Esophagus squamous epithelium (tissue), 4 donors: Measurements from ENCODE around the gene HIBCH.

Experiments used
- CTCF ChIP-seq, 6 experiments: fragments of 450-650 bp in 4 of 6; fragments of 200-600 bp in 2 of 6; sonication (generic) in 2 of 6; IDR thresholded peaks; one replicate each; pipeline ENCODE4 v1.5.1; 2016 to 2019; ENCODE audit warnings: antibody characterized with exemption in 6 of 6, mild to moderate bottlenecking in 4 of 6, moderate library complexity in 4 of 6
- POLR2A ChIP-seq, 4 donors: fragments of 450-650 bp; IDR thresholded peaks; one replicate each; pipeline ENCODE4 v1.6.1; 2017; ENCODE audit warnings: antibody characterized with exemption in 4 of 4, mild to moderate bottlenecking in 4 of 4, moderate library complexity in 3 of 4

DNA sequence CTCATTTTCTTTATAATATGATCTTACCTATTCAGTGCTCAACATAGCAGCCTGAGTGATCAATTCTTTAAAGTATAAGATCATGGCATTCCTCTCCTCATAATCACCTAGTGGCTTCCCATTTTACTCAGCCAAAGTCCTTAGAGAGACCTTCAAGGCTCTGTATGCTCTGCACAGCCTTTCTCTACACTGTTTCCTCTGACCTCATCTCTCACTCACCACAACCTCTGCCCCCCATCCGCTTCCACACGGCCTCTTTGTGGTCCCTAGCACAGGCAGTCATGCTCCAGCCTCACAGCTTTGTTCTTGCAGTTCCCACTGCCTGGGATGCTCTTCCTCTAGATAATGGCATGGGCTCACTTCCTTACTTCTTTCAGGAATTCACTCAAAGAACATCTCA lies 109.2 kb downstream of the HIBCH start:
- TF ChIP-seq CTCF (IDR thresholded peaks at IDR 0.05) (no peak), POLR2A (IDR thresholded peaks at IDR 0.05) (no peak)
